HG02610 (cell line): ENCODE measurements around the gene SIAH2.
A peak's percentile ranks its signal among the peaks of the same experiment; 100 is the strongest.

Experiments
- ATAC-seq: cut with Tn5 transposase; IDR thresholded peaks from one replicate; pipeline ENCODE4 v1.9.1; 2021; ENCODE audit warnings: mild to moderate bottlenecking, moderate library complexity; ENCODE audit not compliant: unreplicated experiment

Gene SIAH2

GRCh38 chr3:150775001-150775599, 12.1 kb upstream of the SIAH2 start:
- ATAC-seq = no peak

DNA sequence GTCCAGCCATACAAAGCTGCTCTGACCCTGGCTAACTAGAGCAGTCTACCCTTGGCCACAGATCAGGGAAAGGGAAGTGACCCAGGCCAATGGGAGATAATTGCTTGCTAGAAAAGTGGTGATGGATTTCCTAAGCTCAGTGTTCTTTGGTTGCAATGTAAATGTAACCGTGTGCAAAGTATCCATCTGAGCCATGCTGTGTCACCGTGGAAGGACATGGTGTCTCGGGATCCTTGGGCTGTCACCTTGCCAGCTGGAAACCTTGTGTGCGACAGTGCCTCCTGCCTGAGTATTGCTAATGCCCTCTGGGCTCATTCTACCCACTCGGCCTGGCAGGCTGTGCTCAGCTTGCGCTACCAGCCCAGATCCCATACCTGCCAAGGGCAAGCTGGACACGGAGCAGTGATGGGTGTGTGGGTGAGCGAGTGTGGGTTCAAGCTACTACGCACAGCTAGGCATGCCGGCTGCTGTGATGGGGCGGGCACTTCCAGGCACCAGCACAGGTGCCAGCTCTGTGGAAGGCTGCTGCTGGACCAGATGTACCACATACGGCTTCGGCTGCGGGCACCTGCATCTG, 10.7 kb upstream of the SIAH2 start:
- no peak for ATAC-seq

DNA sequence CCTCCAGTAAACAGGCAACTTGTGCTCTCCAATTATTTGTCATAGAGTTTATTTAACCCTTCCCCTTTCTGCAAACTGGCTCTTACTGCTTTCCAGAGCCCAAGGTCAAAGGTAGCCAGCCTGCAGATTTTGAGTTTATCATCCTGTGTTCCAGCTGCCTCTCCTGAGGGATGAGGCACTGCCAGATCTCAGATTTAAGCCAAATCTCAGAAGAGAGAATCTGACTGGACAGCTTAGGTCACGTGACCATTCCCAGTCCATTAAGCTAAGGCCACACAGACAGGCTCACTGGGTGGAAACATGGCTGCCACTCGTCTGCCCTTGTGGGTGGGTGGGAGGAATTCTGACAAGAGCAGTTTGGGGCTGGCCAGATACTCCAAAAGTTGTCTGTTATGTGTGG, 8.6 kb upstream of the SIAH2 start:
- ATAC-seq = no peak

GRCh38 chr3:150770681-150771080, 7.7 kb upstream of the SIAH2 start:
- ATAC-seq = no peak

- peak; percentile 3 for ATAC-seq
Measured at GRCh38 chr3:150766742-150767141, 3.8 kb upstream of the SIAH2 start.

DNA sequence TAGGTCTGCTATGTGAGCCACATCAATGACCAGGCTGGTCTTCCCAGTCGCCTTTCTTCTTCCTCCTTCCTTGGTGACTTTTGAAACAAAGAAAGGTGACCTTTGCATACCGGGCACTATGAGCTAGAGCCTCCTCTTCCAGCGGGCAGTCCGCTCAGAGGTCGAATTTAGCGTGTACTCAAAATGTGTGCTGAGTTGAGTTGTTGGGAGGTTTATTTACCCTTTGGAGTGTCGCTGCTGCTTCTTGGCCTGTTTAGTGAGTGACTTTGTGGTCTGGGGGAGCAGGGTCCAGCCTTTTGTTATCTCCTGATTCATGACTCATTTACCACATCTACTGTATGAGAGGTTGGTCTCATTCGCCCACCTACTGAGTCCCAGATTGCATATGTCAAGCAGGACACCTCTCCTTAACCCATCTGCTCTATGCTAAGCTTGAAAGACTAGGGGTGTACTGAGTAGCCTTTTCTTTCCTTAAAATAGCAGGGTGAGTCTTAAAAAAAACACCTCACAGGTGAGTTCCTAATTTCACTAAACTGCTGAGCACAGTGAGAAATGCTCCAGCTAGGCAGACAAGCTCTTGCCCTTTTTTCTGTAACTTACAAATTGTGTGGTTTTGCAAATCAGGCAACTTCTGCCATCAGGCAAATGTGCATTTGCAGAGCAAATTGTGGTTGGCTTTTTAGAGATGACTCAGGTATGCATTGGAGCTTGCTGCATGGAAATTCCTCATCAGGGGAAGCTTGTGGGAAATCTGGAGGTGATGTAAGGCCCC, 3.2 kb upstream of the SIAH2 start:
- peak; percentile 44 for ATAC-seq

- no peak for ATAC-seq
Measured at GRCh38 chr3:150764967-150765366, 2.0 kb upstream of the SIAH2 start.

- ATAC-seq = no peak
Measured at GRCh38 chr3:150764566-150764965, 1.6 kb upstream of the SIAH2 start.

DNA sequence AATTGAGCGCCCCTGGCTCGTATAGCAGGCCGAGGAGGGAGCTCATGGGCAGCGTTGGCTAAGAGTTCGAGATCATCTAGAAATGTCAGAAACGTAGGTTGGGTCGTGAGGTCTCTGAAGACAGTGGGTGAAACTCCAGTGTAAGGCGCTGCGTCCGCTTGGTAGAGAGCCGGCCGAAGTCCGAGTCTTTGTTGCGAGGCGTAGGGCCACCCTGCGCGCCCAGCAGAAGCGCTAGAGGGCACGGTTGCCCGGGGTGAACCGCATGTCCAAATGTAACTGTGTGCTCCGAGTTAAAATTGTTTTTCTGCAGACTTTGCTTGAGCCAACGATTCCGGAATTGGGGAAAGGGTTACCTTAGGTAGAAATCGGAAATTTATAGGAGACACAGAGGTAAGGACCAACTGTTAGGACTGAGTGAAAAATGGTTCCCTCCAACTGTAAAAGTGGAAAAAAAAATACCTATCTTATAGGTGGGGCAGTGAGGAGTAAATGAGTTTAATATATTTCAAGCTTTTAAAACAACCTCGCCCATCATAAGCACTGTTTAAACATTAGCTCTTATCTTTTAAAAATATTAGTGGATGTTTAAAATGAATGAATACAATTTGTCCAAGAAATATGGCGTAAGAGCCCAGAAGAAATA, 993 bp upstream of the SIAH2 start:
- ATAC-seq = no peak

GRCh38 chr3:150762662-150763121, 277 bp downstream of the SIAH2 start:
- no peak for ATAC-seq

DNA sequence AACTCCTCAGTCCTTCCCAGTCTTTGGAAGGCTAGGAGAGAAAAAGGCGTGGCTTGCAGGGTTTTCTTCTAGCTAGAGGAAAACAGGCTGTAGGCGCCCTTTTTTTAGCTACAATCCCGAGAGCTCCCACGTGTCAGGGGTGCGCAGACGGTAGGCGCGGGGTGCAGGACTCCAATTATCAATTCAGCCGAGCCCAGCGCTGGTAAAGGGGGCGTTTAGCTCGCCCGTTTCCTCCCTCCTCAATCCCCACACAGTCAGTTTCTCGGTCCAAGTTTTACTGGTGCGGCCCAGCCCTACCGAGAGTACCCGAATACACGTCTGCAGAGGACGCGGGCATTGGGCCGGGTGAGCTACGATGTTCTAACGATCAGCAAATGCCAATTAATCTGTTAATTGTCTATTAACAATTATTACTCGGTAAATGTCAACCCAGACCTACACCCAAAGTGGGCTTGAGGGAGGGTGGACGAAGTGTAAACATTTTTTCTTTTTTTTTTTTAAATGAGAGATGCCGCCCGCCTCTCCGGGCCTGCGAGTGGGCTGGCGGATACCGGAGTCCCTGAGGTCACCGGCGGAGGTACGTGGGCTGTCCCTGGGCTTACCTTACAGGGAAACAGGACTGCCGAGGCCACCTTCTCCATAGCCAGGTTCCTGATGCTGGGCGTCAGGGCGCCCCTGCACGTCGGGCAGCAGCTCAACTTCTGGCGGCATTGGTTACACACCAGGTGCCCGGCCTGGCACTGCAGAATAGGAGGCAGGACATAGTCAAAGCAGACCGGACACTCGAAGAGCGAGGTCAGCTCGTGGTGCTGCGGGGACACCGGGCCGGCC, 923 bp downstream of the SIAH2 start:
- ATAC-seq = no peak

DNA sequence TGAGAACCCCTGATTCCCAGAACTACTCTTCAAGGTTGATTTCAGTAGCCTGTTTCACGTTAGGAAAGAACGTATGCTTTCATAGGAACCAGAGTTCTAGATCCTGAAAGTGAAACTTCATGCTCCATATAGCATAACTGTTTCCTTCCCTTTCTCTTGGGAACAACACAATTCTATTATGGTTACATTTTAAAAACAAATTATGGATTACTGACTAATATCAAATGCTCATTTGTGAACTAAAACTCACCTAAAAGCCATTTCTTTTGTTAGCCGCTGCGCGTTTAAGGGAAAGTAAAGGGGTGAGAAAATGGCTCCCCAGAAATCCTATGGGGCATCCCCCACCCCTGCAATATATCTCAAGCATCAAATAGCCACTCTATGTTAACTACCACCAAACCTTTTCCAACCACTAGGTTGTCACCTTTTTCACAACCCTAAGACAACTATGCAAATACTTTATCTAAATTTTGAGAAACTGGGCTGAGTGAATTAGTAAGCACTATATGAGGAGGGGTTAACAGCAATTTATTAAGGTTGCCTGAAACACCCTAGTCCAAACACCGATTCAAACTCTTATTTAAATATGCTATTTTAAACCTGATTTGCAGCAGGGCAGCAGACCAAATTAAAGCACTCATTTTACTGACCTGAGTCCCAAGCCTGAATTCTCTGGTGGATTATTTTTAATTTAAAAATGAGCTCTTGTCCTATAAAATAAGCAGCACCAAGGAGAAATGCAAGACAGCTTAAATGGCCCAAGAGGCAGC, 2.4 kb downstream of the SIAH2 start:
- peak; percentile 42 for ATAC-seq

DNA sequence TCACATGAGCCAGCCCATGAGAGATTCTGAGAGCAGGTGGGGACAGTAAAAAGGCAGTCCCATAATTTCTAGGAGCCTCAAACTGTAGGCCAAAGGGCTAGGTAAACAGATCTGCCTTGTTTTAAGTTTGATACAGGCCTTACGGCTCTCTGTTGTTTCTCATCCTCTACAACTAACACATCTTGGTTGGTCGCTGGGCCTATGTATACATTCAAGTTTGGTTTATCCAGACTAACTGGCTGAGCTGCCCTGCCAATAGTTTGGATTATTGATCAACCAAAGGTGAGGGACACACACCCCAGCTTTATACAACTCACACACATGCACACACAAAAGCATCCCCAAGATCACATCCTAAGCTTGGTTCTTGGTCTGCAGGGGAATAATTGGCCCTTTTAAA, 3.0 kb downstream of the SIAH2 start:
- ATAC-seq = no peak

DNA sequence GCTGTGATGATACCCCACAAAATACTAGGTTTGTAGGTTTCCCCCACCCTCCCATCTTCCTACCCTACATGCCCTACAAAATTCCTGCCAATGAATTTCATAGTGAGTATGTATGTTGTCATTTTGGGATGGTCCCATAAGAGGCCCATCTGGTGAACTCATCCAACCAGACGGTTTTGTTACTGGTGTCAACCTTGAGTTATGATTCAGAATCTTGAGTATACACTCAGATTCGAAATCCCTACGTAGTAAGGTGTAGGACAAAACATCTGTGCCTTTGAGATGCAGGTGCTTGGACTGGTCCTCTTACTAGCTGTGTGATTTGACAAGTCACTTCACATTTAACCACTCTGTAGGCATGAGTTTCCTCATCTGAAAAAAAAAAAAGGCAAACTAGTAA, 3.6 kb downstream of the SIAH2 start:
- ATAC-seq = no peak

- ATAC-seq = no peak
Measured at GRCh38 chr3:150757768-150758167, 5.2 kb downstream of the SIAH2 start.

- ATAC-seq = no peak
Measured at GRCh38 chr3:150757364-150757763, 5.6 kb downstream of the SIAH2 start.

DNA sequence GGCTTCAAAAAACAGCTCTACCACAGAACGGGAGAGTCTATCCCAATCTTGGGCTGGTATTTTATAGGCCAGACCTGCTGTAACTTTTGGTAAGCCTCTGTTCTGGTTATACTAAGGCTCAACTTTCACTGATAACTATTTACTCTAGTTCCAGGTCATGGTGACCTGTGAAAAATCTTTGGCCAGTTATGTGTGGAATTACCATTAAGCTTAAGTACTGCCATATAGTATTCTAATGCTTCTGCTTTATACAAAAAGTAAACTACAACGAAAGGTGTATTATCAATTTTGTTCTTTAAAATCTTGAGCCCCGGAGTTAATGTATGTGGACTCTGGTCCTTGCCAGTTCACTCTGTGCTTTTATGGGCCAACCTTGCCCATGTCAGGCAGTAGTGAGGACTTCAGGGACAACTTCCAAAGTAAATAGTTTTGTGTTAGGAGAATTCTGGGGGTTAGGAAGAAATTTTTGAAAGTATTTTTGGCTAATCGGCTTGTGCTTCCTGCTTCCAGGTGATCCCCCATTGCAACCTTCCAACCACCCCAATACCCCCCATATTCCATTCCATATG, 6.4 kb downstream of the SIAH2 start:
- ATAC-seq = no peak

GRCh38 chr3:150755902-150756301, 7.1 kb downstream of the SIAH2 start:
- no peak for ATAC-seq

DNA sequence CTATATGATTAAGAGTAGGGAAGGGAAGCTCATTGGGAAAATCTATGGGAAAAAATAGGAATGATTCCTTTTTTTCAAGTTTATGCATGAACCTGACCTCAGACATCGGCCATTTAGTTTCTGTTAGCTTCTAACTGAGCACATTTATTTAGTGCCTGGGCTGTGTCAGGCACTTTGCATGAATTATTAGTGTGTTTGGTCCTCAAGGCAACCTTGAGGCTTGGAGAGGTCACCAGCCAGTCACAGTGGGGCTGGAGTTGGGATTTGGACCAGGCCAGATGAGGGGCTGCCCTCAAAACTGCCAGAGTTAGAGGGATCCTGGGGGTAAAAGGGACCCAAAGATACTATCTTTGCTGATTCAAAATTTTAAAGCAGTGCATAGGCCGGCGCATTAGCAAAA, 8.1 kb downstream of the SIAH2 start:
- no peak for ATAC-seq

GRCh38 chr3:150751781-150752263, 11.1 kb downstream of the SIAH2 start:
- ATAC-seq = no peak
